ENCODE measurements around the gene EIF4EBP2. TPM values are rescaled to one million over a fixed set of nuclear protein-coding genes. Genes with fewer than 3 reads are reported as not detected.

The EIF4EBP2 gene
- total and polyA plus RNA-seq, 2 experiments from 2014 or later = 36.8 to 39.1 TPM

DNA sequence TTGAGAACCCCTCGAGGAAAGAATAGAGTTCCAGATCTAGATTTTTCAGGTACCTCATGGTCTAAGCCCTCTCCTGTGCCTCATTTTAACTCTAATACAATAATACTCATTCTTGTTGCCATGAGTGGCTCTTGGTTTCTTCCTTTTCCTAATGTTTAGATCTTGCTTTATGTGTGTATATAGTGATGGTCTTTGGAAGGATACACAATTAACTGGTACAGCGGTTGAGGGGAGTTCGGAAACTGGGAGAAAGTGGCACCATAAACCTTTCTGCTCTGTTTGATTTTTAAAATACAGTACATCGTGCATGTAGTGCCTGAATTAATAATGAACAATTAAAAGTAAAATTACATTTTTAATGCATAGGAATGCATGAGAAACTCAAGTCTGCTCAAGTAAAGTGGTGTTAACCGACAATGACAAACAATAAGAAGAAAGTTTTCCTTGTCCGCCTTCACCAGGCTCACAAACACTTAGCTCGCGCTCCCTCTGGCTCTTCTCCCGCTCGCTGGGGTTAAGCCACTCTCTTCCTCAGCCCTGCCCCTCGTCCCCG, 386 bp upstream of the EIF4EBP2 start:
- Histone ChIP-seq H3K9me3 (ENCODE audit: low read depth) (no peaks in the 10 kb centered on the region), H3K36me3 (no peaks in the 10 kb centered on the region), H3K27ac (no peak overlapping the region), H3K4me1 (ENCODE audit: low read depth) (peaks cover 10% of the 10 kb centered on the region), H3K4me3 (peak overlapping the region; percentile 94), H3K27me3 (no peaks in the 10 kb centered on the region)
- DNase-seq (ENCODE audit: low read depth in 1 of 2, low spot score in 1 of 2) = no peak
- TF ChIP-seq CTCF (IDR thresholded peaks at IDR 0.05; ENCODE audit: low read depth, low read length) = no peak

- Histone ChIP-seq H3K27ac (peak overlapping the region; percentile 89), H3K9me3 (ENCODE audit: low read depth) (no peaks in the 10 kb centered on the region)
- no peak for DNase-seq (ENCODE audit: low read depth in 1 of 2, low spot score in 1 of 2)
Measured at GRCh38 chr10:70404787-70405036, 767 bp downstream of the EIF4EBP2 start.

GRCh38 chr10:70405037-70405824, 1.3 kb downstream of the EIF4EBP2 start:
- no peaks in the 10 kb centered on the region for H3K36me3 ChIP-seq
- H3K4me3 ChIP-seq = peak overlapping the region; percentile 94
- H3K27me3 ChIP-seq = no peaks in the 10 kb centered on the region
- no peak for TF ChIP-seq CTCF (IDR thresholded peaks at IDR 0.05; ENCODE audit: low read depth, low read length)
- H3K4me1 ChIP-seq (ENCODE audit: low read depth) = peaks cover 10% of the 10 kb centered on the region
- H3K27ac ChIP-seq = peak overlapping the region; percentile 89
- H3K9me3 ChIP-seq (ENCODE audit: low read depth) = no peaks in the 10 kb centered on the region
- peak; percentile 57 to 99 for DNase-seq (ENCODE audit: low read depth in 1 of 2, low spot score in 1 of 2)

More at GRCh38 chr10:70404787-70405036, 767 bp downstream of the EIF4EBP2 start:
- Histone ChIP-seq H3K4me3 (peak overlapping the region; percentile 94), H3K27me3 (no peaks in the 10 kb centered on the region), H3K4me1 (ENCODE audit: low read depth) (peaks cover 10% of the 10 kb centered on the region), H3K36me3 (no peaks in the 10 kb centered on the region)
- no peak for TF ChIP-seq CTCF (IDR thresholded peaks at IDR 0.05; ENCODE audit: low read depth, low read length)

- peaks cover 10% of the 10 kb centered on the region for H3K4me1 ChIP-seq (ENCODE audit: low read depth)
- no peaks in the 10 kb centered on the region for H3K9me3 ChIP-seq (ENCODE audit: low read depth)
- DNase-seq (ENCODE audit: low read depth in 1 of 2, low spot score in 1 of 2) = no peak
- H3K27ac ChIP-seq = no peak overlapping the region
- no peak overlapping the region for H3K4me3 ChIP-seq
- no peak for TF ChIP-seq CTCF (IDR thresholded peaks at IDR 0.05; ENCODE audit: low read depth, low read length)
- no peaks in the 10 kb centered on the region for H3K27me3 ChIP-seq
- no peaks in the 10 kb centered on the region for H3K36me3 ChIP-seq
Measured at GRCh38 chr10:70409772-70410171, 5.8 kb downstream of the EIF4EBP2 start.

DNA sequence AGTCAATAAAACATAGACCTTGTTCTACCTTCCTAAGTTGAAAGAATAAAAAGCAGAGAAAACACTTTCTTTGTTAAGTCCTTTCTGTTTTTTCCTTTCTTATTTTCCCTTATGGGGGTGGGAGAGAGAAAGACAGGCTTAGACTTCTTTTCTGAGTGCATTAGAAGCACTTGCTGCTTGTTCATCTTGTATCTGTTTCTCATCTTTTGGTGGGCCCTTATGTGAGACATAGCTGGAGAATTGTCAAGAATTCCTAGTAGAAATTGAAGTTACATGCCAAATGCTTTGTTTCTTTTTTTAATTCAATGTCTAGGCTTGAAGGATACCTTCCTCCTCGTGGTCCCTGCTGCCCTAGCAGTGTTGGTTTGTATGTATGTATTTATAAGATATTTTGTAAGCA, 6.7 kb downstream of the EIF4EBP2 start:
- TF ChIP-seq CTCF (IDR thresholded peaks at IDR 0.05; ENCODE audit: low read depth, low read length) = no peak

More for the DNA sequence above, 6.7 kb downstream of the EIF4EBP2 start:
- Histone ChIP-seq H3K36me3 (no peaks in the 10 kb centered on the region), H3K27me3 (no peaks in the 10 kb centered on the region), H3K27ac (no peak overlapping the region), H3K9me3 (ENCODE audit: low read depth) (no peaks in the 10 kb centered on the region), H3K4me3 (no peak overlapping the region), H3K4me1 (ENCODE audit: low read depth) (peaks cover 6% of the 10 kb centered on the region)
- no peak for DNase-seq (ENCODE audit: low read depth in 1 of 2, low spot score in 1 of 2)

Measured in cardiac muscle cell (in vitro differentiated cells and primary cell).